Left lung (tissue), 10 donors: Measurements from ENCODE around the gene FKBP5. TPM values are rescaled to one million over a fixed set of nuclear protein-coding genes. Genes with fewer than 3 reads are reported as not detected.
"Not testable (repeated sequence)": the region's sequence is repeated elsewhere in the genome, so short reads cannot be mapped to it uniquely, and the experiment has no call there.

ENCODE experiments used
- ATAC-seq: fragments of 200-7000 bp; cut with Tn5 transposase; one replicate; pipeline ENCODE4 v1.9.1; 2020; ENCODE audit warnings: moderate library complexity
- DNase-seq, 4 donors: peaks; one replicate each; pipeline ENCODE4 v3.0.0-alpha.2; 2013 to 2020
- H3K27ac ChIP-seq, 2 donors: fragments of 200-600 bp; sonication (generic) in 1 of 2; one replicate each; pipeline versions ENCODE4 v1.5.0 to v1.8.0; 2020 to 2021
- H3K27me3 ChIP-seq, 2 donors: fragments of 200-600 bp; sonication (generic) in 1 of 2; one replicate each; pipeline versions ENCODE4 v1.5.0 to v1.8.0; 2020 to 2021
- H3K36me3 ChIP-seq, 2 donors: fragments of 200-600 bp; sonication (generic) in 1 of 2; one replicate each; pipeline versions ENCODE4 v1.5.0 to v1.8.0; 2020 to 2021
- H3K4me1 ChIP-seq, 2 donors: fragments of 200-600 bp; one replicate each; pipeline ENCODE4 v1.8.0; 2021
- H3K4me3 ChIP-seq, 2 donors: fragments of 200-600 bp; sonication (generic) in 1 of 2; one replicate each; pipeline versions ENCODE4 v1.5.0 to v1.8.0; 2020 to 2021; ENCODE audit warnings: mild to moderate bottlenecking in 1 of 2
- H3K9me3 ChIP-seq, 2 donors: fragments of 200-600 bp; sonication (generic) in 1 of 2; one replicate each; pipeline versions ENCODE4 v1.5.0 to v1.8.0; 2020 to 2021
- intact Hi-C, 2 donors: fragments of 100-400 bp; cut with DNase I; formaldehyde crosslinking; loops; one replicate each; pipeline versions ENCODE4 v1.11.2 to v1.14.2; 2022
- polyA plus RNA-seq, 6 donors: library from polyadenylated mRNA; unstranded; fragments of 120-200 nt; gene quantifications; one replicate each; pipeline ENCODE4 v1.2.1, GENCODE V29; 2013; ENCODE audit not compliant: insufficient read length in 6 of 6
- total RNA-seq, 2 donors: library from RNA; stranded (reverse); fragmentation: NEBNext Ultra II Directional; extraction: Animal tissue kit (Norgen Biotek cat#: 25700); gene quantifications; one replicate each; pipeline ENCODE4 v1.2.1, GENCODE V29; 2021
- TF ChIP-seq, protein P1 (sequence below), 2 donors: fragments of 200-600 bp; sonication (generic) in 1 of 2; IDR thresholded peaks; one replicate each; pipeline versions ENCODE4 v1.5.0 to v1.8.0; 2021; ENCODE audit warnings: antibody characterized with exemption in 2 of 2
- donor health status: DM: no; HTN: yes; CAD: no.
- donor health status: DM: no; HTN: no; CAD: no.

The FKBP5 gene
- total and polyA plus RNA-seq, 8 donors = 15.6 to 139 (median 18.8) TPM

DNA sequence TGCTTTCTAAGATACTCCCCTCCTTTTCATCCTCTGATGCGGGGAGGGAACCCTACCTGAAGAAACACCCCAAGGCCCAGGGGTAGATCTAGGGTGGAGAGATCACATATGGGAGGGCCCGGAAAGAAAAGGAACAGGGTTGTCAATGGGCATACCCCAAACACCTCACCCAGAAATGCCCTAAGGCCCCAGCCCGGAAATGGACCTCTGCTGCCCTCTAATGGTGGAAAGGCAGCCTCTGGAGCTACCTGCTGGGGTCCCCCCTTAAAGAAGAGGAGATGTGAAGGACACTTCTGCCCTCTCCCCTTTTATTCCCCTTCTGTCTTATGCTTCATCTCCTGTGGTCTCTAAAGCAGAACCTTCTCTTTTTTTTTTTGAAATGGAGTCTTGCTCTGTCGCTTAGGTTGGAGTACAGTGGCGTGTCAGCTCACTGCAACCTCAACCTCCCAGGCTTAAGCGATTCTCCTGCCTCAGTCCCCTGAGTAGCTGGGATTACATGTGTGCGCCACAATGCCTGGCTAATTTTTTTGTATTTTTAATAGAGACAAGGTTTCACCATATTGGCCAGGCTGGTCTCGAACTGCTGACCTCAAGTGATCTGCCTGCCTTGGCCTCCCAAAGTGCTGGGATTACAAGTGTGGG is 47.7 kb upstream of the FKBP5 start:
- Histone ChIP-seq H3K27ac (no peak overlapping the region), H3K36me3 (no peaks in the 10 kb centered on the region), H3K27me3 (no peaks in the 10 kb centered on the region), H3K4me3 (no peak overlapping the region), H3K4me1 (peaks cover 20 to 60% of the 10 kb centered on the region in 2 donors), H3K9me3 (no peaks in the 10 kb centered on the region)
- ATAC-seq (peak; percentile 36), DNase-seq (peak in 3 of 4 donors; percentile 71 to 88 (median 72))
- TF ChIP-seq, protein P1, sequence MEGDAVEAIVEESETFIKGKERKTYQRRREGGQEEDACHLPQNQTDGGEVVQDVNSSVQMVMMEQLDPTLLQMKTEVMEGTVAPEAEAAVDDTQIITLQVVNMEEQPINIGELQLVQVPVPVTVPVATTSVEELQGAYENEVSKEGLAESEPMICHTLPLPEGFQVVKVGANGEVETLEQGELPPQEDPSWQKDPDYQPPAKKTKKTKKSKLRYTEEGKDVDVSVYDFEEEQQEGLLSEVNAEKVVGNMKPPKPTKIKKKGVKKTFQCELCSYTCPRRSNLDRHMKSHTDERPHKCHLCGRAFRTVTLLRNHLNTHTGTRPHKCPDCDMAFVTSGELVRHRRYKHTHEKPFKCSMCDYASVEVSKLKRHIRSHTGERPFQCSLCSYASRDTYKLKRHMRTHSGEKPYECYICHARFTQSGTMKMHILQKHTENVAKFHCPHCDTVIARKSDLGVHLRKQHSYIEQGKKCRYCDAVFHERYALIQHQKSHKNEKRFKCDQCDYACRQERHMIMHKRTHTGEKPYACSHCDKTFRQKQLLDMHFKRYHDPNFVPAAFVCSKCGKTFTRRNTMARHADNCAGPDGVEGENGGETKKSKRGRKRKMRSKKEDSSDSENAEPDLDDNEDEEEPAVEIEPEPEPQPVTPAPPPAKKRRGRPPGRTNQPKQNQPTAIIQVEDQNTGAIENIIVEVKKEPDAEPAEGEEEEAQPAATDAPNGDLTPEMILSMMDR (IDR thresholded peaks at IDR 0.05) = peak; percentile 84 to 90
- intact Hi-C loops = loop anchor here (2.0 to 10.0 kb wide), 3 partner anchors 152 to 214 kb away; no protein-coding TSS in a partner anchor

DNA sequence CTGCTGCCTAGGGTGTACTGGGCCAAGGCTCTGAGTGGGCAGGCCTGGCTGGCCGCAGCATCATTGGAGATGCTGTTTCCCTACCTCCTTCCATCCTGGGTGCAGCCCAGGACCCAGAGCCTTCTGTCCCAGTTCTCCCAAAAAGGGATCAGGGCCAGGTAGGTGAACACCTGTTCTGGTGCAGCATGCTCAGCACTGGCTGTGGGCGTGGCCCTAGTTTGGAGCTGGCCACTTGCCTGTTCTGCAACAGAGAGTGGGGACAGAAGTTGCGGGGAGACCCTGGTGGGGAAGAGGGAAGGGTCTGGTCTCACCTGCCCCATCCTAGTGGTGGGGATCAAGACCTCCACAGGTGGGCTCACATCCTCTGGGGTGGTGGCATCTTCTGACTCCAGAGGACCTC is 46.7 kb upstream of the FKBP5 start:
- intact Hi-C loops = loop anchor here (5.0 to 10.0 kb wide), 2 partner anchors 151 to 153 kb away; no protein-coding TSS in a partner anchor
- DNase-seq = no peak
- no peak for ATAC-seq
- Histone ChIP-seq H3K36me3 (no peaks in the 10 kb centered on the region), H3K4me3 (no peak overlapping the region), H3K27me3 (no peaks in the 10 kb centered on the region), H3K9me3 (no peaks in the 10 kb centered on the region), H3K4me1 (peaks cover 20 to 67% of the 10 kb centered on the region in 2 donors), H3K27ac (no peak overlapping the region)
- TF ChIP-seq, protein P1 (IDR thresholded peaks at IDR 0.05) = no peak

DNA sequence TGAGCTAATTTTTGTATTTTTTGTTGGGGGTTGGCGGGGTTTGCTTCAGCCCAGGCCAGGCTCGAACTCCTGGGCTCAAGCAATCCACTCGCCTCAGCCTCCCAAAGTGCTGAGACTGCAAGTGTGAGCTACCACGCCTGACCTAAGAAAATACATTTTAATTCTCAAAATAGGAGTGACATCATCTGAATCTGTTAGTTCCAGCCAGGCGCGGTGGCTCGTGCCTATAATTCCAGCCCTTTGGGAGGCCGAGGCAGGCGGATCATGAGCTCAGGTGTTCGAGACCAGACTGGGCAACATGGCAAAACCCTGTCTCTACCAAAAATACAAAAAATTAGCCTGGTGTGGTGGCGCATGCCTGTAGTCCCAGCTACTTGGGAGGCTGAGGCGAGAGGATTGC is 45.6 kb upstream of the FKBP5 start:
- H3K27ac ChIP-seq = not testable (repeated sequence)

DNA sequence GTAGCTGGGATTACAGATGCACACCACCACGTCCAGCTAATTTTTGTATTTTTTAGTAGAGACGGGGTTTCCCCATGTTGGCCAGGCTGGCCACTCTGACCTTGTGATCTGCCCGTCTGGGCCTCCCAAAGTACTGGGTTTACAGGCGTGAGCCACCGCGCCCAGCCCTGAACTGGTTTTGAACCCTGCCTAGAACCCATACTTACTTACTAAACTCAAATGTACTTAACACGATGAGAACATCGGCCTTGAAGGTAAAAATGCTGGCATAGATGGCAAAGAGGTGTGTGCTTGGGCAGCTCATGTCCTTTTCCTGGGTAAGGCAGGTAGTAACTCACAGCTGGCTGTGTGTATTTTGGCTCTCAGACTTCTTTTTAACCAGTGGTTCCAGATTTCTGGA is 44.9 kb upstream of the FKBP5 start:
- Histone ChIP-seq H3K36me3 (no peaks in the 10 kb centered on the region), H3K27ac (peak overlapping the region in 1 of 2 donors; percentile 99), H3K4me3 (no peak overlapping the region), H3K27me3 (no peaks in the 10 kb centered on the region), H3K4me1 (peaks cover 35 to 85% of the 10 kb centered on the region in 2 donors), H3K9me3 (no peaks in the 10 kb centered on the region)
- DNase-seq (no peak), ATAC-seq (no peak)
- intact Hi-C loops = loop anchor here in 1 of 2 donors (10.0 kb wide), 1 partner anchor 149 kb away; no protein-coding TSS in a partner anchor
- TF ChIP-seq, protein P1 (IDR thresholded peaks at IDR 0.05) = no peak

More for the DNA sequence above, 45.6 kb upstream of the FKBP5 start:
- not testable (repeated sequence) for H3K27me3 ChIP-seq, H3K9me3 ChIP-seq, H3K4me3 ChIP-seq, ATAC-seq, DNase-seq, H3K36me3 ChIP-seq
- H3K4me1 ChIP-seq = peaks cover 28 to 79% of the 10 kb centered on the region in 2 donors
- intact Hi-C loops = loop anchor here in 1 of 2 donors (10.0 kb wide), 1 partner anchor 150 kb away; no protein-coding TSS in a partner anchor

DNA sequence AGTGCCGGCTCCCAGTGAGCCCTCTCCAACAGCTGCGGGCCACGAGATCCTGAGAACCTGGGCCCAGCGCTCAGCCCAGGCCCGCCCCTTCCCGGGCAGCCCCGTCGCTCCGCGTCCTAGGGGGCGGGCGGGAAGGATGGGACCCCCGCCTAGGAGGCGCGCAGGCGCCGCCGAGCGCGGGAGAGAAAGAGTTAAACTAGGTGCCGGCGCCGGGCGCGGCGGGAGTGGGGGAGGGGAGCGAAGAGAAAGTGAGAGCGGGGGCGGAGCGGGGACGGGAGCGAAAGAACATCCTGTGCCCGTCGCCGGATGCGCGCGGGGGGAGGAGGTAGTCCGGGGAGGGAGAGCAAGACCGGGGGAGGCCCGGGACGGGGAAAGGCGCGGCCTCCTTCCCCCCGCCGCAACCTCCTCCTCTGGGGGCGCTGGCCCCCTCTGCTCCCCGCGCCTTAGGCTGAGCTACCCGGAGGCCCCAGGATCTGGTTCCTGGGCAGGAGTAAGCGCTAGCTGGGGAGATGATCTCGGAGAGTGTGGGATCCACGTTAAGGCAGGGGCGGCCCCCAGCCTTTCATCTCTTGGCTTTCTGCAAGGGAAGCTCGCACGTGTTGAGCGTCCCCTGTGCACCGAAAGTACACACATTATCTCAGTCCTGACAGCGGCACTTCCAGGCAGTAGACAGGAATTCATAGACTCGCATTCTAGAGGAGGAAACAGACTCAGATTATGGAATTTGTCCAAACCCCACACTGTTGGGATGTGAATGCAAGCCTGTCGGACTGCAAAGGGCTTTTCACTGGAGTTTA is 43.2 kb upstream of the FKBP5 start:
- peaks cover 47 to 91% of the 10 kb centered on the region in 2 donors for H3K4me1 ChIP-seq
- TF ChIP-seq, protein P1 (IDR thresholded peaks at IDR 0.05) = no peak
- H3K27me3 ChIP-seq = no peaks in the 10 kb centered on the region
- H3K4me3 ChIP-seq = peak overlapping the region; percentile 62 to 67
- intact Hi-C loops = loop anchor here in 1 of 2 donors (10.0 kb wide), 1 partner anchor 147 kb away; no protein-coding TSS in a partner anchor
- H3K27ac ChIP-seq = peak overlapping the region; percentile 98 to 99
- H3K9me3 ChIP-seq = no peaks in the 10 kb centered on the region
- H3K36me3 ChIP-seq = no peaks in the 10 kb centered on the region
- DNase-seq (peak; percentile 79 to 99 (median 91)), ATAC-seq (peak; percentile 73)
